Activated CD8-positive, alpha-beta memory T cell treated with anti-CD3 and anti-CD28 coated beads for 48 hours (primary cell): ENCODE measurements around the gene SEL1L.
"Not testable (repeated sequence)": the region's sequence is repeated elsewhere in the genome, so short reads cannot be mapped to it uniquely, and the experiment has no call there.

Experiments
- DNase-seq, 3 experiments: peaks; one replicate each; pipeline ENCODE4 v3.0.0-alpha.2; 2020; ENCODE audit warnings: low read depth in 2 of 3, low spot score in 2 of 3

SEL1L gene

DNA sequence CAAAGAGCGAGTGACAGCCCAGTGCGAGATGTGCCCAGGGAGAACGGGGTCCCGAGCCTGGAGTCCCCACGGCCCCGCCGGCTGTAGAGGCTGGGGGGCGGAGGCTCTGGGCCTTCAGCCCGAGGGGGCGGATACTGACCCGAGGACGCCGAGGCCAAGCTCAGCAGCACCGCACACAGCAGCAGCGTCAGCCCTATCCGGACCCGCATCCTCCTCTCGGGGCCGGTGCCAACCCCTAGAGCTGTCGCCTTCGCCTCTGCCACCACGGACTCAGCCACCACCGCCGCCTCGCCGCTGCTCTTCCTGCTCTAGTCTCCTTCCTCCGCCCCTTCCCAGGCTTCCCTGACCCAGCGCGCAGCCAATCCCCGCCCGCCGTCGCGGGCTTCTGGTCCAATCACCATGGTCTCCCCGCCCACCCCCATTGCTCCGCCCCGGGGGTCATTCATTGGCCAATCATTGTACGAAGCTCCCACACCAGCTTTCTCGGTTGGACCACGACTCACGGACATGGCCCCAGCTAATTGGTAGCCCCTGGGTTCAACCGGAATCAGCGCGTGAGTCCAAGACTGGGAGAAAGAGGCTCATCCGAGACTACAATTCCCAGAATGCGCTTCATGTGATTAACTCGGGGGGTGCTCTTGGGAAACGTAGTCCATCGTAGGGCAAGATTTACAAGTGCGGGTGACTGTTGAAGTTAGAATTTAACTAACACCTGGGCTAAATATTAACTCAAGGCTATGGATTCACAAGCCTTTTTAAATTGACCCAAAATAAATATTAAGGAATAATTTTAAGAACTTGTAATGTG, at the start of gene SEL1L:
Gene SEL1L (minus strand): TSS at position 318 of the 808 bp plus-strand sequence. CDS start 109 bp downstream, at position 209.
- peak; percentile 89 to 99 (median 97) for DNase-seq

DNA sequence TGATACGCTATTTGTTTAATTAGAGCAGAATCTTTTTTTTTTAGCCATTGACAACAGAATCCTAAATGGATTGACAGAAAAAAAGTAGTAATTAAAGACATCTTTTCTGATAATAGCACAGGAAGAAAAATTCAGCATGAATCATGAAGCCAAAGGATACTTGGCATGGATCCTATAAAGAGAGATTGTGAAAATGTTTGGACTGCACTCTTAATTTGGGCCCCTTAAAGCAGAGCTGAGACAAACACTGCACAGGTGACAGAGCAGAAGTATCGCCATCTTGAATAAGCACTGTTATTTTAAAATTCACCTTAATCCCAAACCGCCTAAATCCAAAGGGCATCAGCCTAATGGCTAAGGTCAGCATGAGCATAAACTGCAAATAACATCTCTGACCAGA, 48.8 kb upstream of the SEL1L start:
- no peak for DNase-seq

DNA sequence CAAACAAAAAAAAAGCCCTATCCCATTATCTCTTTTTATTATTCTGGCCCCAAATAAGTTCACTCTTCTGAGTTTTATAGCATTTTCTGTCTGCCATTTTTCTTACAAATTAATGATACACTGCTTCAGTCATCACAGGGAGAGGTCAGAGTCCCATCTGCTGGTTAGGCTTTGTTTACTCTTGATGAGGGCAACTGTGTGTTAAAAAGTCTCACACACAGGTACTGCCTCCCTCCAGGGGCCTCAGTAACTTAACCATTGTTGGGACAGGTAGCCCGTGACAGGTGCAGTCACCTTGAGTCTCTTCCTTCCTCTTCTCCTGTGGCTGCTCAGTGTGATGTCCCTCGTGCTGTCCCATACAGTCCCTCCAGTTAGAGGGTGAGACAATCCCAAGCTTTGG, 45.5 kb upstream of the SEL1L start:
- DNase-seq: no peak

DNA sequence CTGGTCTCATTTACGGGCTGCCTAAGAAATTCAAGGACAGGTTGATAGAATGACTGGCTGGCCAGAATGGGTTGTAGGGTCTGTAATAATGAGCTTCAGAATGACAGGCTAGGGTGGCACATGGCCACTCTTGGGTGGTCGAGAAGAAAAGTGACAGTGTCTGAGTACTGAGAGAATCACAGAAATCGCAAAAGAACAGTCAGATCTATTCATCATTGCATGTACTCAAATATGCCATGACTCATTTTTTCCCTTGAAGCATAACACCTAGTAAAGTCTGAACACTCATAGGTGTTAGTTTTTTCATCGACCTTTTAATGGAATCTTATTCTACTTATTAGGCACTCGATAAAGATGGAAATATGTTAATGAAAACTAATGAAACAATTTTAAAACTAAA, 37.8 kb upstream of the SEL1L start:
- DNase-seq: no peak

- no peak for DNase-seq
Measured at GRCh38 chr14:81567302-81567701, 33.6 kb upstream of the SEL1L start.

GRCh38 chr14:81565441-81566290, 32.0 kb upstream of the SEL1L start:
- DNase-seq: no peak

- no peak for DNase-seq
Measured at GRCh38 chr14:81562818-81563217, 29.2 kb upstream of the SEL1L start.

GRCh38 chr14:81561084-81561775, 27.6 kb upstream of the SEL1L start:
- DNase-seq: no peak

DNA sequence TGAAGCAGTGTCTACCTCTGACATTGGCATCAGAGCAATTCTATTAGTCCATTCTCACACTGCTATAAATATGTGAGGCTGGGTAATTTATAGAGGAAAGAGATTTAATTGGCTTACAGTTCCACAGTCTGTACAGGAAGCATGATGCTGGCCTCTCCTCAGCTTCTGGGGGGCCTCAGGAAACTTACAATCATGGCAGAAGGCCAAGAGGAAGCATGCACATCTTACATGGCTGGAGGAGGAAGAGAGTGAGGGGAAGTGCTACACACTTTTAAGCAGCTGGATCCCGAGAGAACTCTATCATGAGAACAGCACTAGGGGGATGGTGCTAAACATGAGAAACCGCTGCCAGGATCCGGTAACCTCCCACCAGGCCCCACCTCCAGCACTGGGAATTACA, 25.7 kb upstream of the SEL1L start:
- DNase-seq: no peak

DNA sequence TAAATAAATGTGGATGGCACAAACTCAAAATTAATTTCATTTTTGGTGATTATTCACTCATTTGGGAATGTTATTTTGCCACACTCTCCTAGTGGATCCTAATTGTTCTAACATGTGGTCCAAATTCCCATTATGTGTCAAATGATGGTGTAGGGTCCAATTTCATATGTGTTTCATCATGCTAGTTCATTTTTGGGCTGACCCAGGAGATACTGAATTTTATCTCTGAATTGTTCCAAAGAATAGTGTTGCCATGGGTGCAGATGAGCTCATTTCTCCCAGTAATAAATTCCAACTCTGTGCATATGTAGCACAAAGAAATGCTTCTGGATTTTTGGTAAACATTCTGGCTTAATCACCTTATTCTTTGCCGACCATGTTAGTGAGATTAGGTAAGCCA, 23.5 kb upstream of the SEL1L start:
- no peak for DNase-seq

GRCh38 chr14:81555684-81556083, 22.0 kb upstream of the SEL1L start:
- no peak for DNase-seq

DNA sequence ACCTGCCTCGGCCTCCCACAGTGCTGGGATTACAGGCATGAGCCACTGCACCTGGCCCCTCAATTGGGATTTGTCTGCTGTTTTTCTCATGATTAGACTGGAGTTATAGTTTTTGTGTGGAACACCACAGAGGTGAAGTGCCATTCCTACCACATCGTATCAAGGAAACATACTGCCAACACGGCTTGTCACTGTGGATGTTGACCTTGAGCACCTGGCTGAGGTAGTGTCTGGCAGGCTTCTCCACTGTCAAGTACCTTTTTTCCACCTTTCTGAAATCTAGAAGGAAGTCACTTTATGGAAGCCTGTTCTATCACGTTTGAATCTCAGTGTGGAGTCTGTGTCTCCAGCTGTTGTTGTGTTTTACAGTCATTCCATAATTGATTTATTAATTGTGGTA, 21.4 kb upstream of the SEL1L start:
- DNase-seq: no peak

- DNase-seq: no peak
Measured at GRCh38 chr14:81551471-81551870, 17.8 kb upstream of the SEL1L start.

DNA sequence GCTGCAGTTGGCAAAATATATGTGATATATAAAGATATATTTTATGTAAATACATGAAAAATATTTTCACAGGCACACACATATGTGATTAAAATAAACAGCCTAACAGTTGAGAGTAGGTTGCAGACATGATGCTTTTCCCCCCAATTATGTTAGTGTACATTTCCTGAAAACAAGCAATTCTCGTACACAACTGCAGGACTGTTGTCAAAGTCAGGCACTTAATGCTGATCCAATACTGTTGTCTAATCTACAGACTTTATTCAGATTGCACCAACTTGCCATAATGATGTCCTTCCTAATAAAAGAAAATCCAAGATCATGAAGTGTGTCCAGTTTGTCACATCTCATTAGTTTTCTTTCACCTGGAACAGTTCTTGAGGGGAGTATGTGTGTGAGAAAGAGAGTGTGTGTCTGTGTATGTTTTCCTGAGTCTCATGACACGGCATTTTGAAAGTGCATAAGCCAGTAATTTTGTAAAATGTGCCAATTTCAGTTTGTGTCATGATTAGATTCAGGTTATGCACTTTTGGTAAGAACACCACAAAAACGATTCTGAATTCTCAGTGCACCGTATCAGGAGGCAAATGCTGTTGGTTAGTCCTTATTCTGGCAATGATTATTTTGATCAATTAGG, 16.5 kb upstream of the SEL1L start:
- DNase-seq: no peak

DNA sequence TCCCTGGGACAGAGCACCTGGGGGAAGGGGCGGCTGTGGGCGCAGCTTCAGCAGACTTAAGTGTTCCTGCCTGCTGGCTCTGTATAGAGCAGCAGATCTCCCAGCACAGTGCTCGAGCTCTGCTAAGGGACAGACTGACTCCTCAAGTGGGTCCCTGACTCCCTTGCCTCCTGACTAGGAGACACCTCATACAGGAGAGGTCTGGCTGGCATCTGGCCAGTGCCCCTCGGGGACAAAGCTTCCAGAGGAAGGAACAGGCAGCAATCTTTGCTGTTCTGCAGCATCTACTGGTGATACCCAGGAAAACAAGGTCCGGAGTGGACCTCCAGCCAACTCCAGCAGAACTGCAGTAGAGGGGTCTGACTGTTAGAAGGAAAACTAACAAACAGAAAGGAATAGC, 7.6 kb upstream of the SEL1L start:
- not testable (repeated sequence) for DNase-seq

DNA sequence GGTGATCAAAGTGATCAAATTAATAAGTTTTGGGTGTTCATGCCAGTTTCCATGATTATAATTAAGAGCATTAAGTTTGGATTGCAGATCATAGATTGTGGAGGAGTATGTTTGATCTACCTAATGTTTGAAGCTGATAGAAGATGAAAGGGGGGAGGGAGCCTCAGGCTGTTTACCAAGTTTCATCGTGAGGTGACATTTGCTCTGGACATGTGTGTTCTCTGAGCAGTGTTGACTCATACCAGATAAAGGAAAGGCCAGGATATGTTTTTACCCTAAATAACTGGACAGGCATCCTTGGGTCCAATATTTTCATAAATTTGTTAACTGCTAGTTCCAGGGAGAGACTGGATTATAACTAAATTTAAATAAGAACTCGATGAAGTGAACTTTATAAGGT, 3.5 kb upstream of the SEL1L start:
- DNase-seq: no peak

GRCh38 chr14:81536241-81536771, 2.7 kb upstream of the SEL1L start:
- no peak for DNase-seq

GRCh38 chr14:81535396-81536164, 1.9 kb upstream of the SEL1L start:
- DNase-seq: no peak

GRCh38 chr14:81534510-81535074, 939 bp upstream of the SEL1L start:
- DNase-seq: no peak

DNA sequence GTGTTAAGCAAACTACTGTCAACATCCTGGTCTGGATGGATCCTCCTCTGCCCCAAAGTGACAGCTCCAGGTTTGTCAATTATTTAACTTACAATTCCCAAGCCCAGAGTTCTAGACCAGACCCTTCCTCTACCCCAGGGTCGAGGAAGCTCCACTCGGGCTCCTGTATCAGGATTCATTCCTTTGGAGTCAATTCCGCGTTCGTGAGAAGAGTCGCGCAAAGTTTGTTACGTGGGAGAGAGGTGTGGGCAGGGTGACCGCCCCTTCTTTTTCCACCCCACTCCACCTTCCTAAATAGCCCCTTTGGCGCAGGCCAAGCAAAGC, 479 bp downstream of the SEL1L start:
- no peak for DNase-seq
